HCT116 (cell line): ENCODE measurements around the gene SSR2.
"Not testable (repeated sequence)": the region's sequence is repeated elsewhere in the genome, so short reads cannot be mapped to it uniquely, and the experiment has no call there.

Experiments
- CEBPB ChIP-seq: IDR thresholded peaks from 2 replicates; pipeline ENCODE4 v1.6.1; 2012; ENCODE audit warnings: low read depth
- CTCF ChIP-seq, 3 experiments: fragments of 200-600 bp in 1 of 3; sonication (generic) in 1 of 3; IDR thresholded peaks in 2 of 3; conservative IDR thresholded peaks in 1 of 3; 2 replicates each; pipeline ENCODE4 v1.5.1; 2012 to 2017; ENCODE audit warnings: low read depth in 2 of 3, low read length in 2 of 3, antibody characterized with exemption in 1 of 3, borderline replicate concordance in 1 of 3, control low read depth in 1 of 3, mild to moderate bottlenecking in 1 of 3, mixed read lengths in 1 of 3, mixed run types in 1 of 3, moderate library complexity in 1 of 3; ENCODE audit not compliant: insufficient read depth in 1 of 3
- EGR1 ChIP-seq: IDR thresholded peaks from 2 replicates; pipeline ENCODE4 v1.6.1; 2012; ENCODE audit warnings: low read depth
- ELF1 ChIP-seq: IDR thresholded peaks from 2 replicates; pipeline ENCODE4 v1.6.1; 2012; ENCODE audit warnings: low read depth, borderline replicate concordance
- EZH2 ChIP-seq: fragments of 200-600 bp; sonication (generic); IDR thresholded peaks from 2 replicates; pipeline ENCODE4 v1.6.1; 2017; ENCODE audit warnings: antibody characterized with exemption, mixed run types
- EZH2phosphoT487 ChIP-seq: fragments of 200-600 bp; IDR thresholded peaks from 2 replicates; pipeline ENCODE4 v1.6.1; 2018; ENCODE audit warnings: antibody characterized with exemption, borderline replicate concordance
- POLR2A ChIP-seq: IDR thresholded peaks from 2 replicates; pipeline ENCODE4 v1.7.0; 2011; ENCODE audit warnings: borderline replicate concordance; ENCODE audit not compliant: insufficient read depth, insufficient read length; ENCODE audit errors: extremely low read depth
- POLR2AphosphoS5 ChIP-seq: IDR thresholded peaks from 2 replicates; pipeline ENCODE4 v1.6.1; 2011; ENCODE audit warnings: mild to moderate bottlenecking, low read depth, low read length, moderate library complexity
- RAD21 ChIP-seq: IDR thresholded peaks from 2 replicates; pipeline ENCODE4 v1.6.1; 2012; ENCODE audit warnings: low read depth, mild to moderate bottlenecking
- SIN3A ChIP-seq: IDR thresholded peaks from 2 replicates; pipeline ENCODE4 v1.6.1; 2012; ENCODE audit warnings: low read depth
- YY1 ChIP-seq: IDR thresholded peaks from 2 replicates; pipeline ENCODE4 v1.6.1; 2011; ENCODE audit warnings: low read length, low read depth, moderate library complexity, mild to moderate bottlenecking; ENCODE audit not compliant: insufficient replicate concordance; ENCODE audit errors: extremely low read depth
- ZBTB33 ChIP-seq: IDR thresholded peaks from 2 replicates; pipeline ENCODE4 v1.6.1; 2011; ENCODE audit warnings: mild to moderate bottlenecking, low read length, moderate library complexity; ENCODE audit not compliant: insufficient replicate concordance; ENCODE audit errors: extremely low read depth

GRCh38 chr1:155984903-155985645 is 35.7 kb downstream of the SSR2 start:
- not testable (repeated sequence) for TF ChIP-seq RAD21; SIN3A; CTCF (IDR thresholded peaks at IDR 0.05 in 2 of 3, conservative IDR thresholded peaks at IDR 0.05 in 1 of 3; ENCODE audit: borderline replicate concordance in 1 of 3, insufficient read depth in 1 of 3, low read depth in 2 of 3, low read length in 2 of 3); POLR2A; EZH2; CEBPB; POLR2AphosphoS5; ZBTB33; YY1; EGR1; ELF1; EZH2phosphoT487
